DND-41 (cell line): ENCODE measurements around the gene CRYZ.
"Not testable (repeated sequence)": the region's sequence is repeated elsewhere in the genome, so short reads cannot be mapped to it uniquely, and the experiment has no call there.

ENCODE experiments used
- ATAC-seq: fragments of 200-7000 bp; cut with Tn5 transposase; 3 replicates; pipeline ENCODE4 v1.9.1; 2021; ENCODE audit warnings: low read depth; ENCODE audit not compliant: insufficient read depth
- DNase-seq: peaks from one replicate; pipeline ENCODE4 v3.0.0-alpha.2; 2020
- H2AFZ ChIP-seq: 2 replicates; pipeline ENCODE4 v1.6.0; 2012; ENCODE audit warnings: low read depth, low read length
- H3K27ac ChIP-seq: 2 replicates; pipeline ENCODE4 v1.5.1; 2012; ENCODE audit warnings: low read length, inconsistent platforms
- H3K27me3 ChIP-seq: fragments of 200-600 bp; sonication (generic); 2 replicates; pipeline ENCODE4 v1.6.0; 2012; ENCODE audit warnings: low read length, mild to moderate bottlenecking, inconsistent platforms; ENCODE audit not compliant: insufficient read depth, poor library complexity
- H3K36me3 ChIP-seq: 2 replicates; pipeline ENCODE4 v1.5.1; 2012; ENCODE audit warnings: low read length, inconsistent platforms; ENCODE audit not compliant: insufficient read depth
- H3K4me1 ChIP-seq: 2 replicates; pipeline ENCODE4 v1.5.1; 2012; ENCODE audit warnings: mild to moderate bottlenecking, low read length; ENCODE audit not compliant: insufficient read depth
- H3K4me2 ChIP-seq: 2 replicates; pipeline ENCODE4 v1.6.0; 2012; ENCODE audit warnings: mild to moderate bottlenecking, moderate library complexity, low read length, inconsistent platforms; ENCODE audit not compliant: insufficient read depth
- H3K4me3 ChIP-seq, 2 experiments: fragments of 200-600 bp in 1 of 2; shearing (Covaris generic) in 1 of 2; 2 replicates each; pipeline ENCODE4 v1.5.1; 2012 to 2016; ENCODE audit warnings: inconsistent platforms in 2 of 2, low read length in 2 of 2, mild to moderate bottlenecking in 2 of 2, low read depth in 1 of 2, moderate library complexity in 1 of 2
- H3K79me2 ChIP-seq: 2 replicates; pipeline ENCODE4 v1.6.0; 2012; ENCODE audit warnings: low read length, inconsistent platforms; ENCODE audit not compliant: insufficient read depth
- H3K9ac ChIP-seq: 2 replicates; pipeline ENCODE4 v1.6.0; 2012; ENCODE audit warnings: low read depth, mild to moderate bottlenecking, inconsistent platforms, low read length, moderate library complexity
- H3K9me3 ChIP-seq: 2 replicates; pipeline ENCODE4 v1.5.1; 2012; ENCODE audit warnings: low read length, moderate library complexity, mild to moderate bottlenecking, inconsistent platforms; ENCODE audit not compliant: insufficient read depth, severe bottlenecking
- H4K20me1 ChIP-seq: 2 replicates; pipeline ENCODE4 v1.6.0; 2012; ENCODE audit warnings: low read length; ENCODE audit not compliant: insufficient read depth
- CTCF ChIP-seq: IDR thresholded peaks from 2 replicates; pipeline ENCODE4 v1.5.1; 2012; ENCODE audit warnings: borderline replicate concordance, low read length, moderate library complexity, mild to moderate bottlenecking; ENCODE audit not compliant: poor library complexity, severe bottlenecking; ENCODE audit errors: extremely low read depth
- EZH2 ChIP-seq: IDR thresholded peaks from 3 replicates; pipeline ENCODE4 v1.6.1; 2012; ENCODE audit warnings: borderline replicate concordance, low read depth, mild to moderate bottlenecking, moderate library complexity, low read length, inconsistent platforms; ENCODE audit not compliant: severe bottlenecking

Gene CRYZ

GRCh38 chr1:74673351-74674111, 59.3 kb downstream of the CRYZ start, which contains the start of gene ERICH3:
Gene ERICH3, minus strand, starts transcription at chr1:74673792. Its CDS starts 273 bp downstream, at chr1:74673519.
- H3K4me2 ChIP-seq = no peak within 1 kb of the TSS
- H3K27ac ChIP-seq = no peak within 1 kb of the TSS
- no peak within 1 kb of the TSS for H3K4me3 ChIP-seq
- H3K36me3 ChIP-seq = no peaks in the 10 kb centered on the region
- no peak within 1 kb of the TSS for H2AFZ ChIP-seq
- H3K4me1 ChIP-seq = no peaks in the 10 kb centered on the region
- TF ChIP-seq EZH2 (no peak), CTCF (no peak)
- no peaks in the 10 kb centered on the region for H3K79me2 ChIP-seq
- no peaks in the 10 kb centered on the region for H3K9me3 ChIP-seq
- ATAC-seq (no peak), DNase-seq (no peak)
- no peaks in the 10 kb centered on the region for H3K27me3 ChIP-seq
- H4K20me1 ChIP-seq = no peaks in the 10 kb centered on the region
- no peak within 1 kb of the TSS for H3K9ac ChIP-seq

- not testable (repeated sequence) for H2AFZ ChIP-seq
Observed at GRCh38 chr1:74670866-74671265, 62.0 kb downstream of the CRYZ start.

More at GRCh38 chr1:74670866-74671265, 62.0 kb downstream of the CRYZ start:
- not testable (repeated sequence) for H3K9ac ChIP-seq, H3K79me2 ChIP-seq, H3K27ac ChIP-seq, H3K9me3 ChIP-seq, H3K27me3 ChIP-seq, ATAC-seq, H3K4me3 ChIP-seq, H3K4me2 ChIP-seq, H3K36me3 ChIP-seq, DNase-seq, H4K20me1 ChIP-seq, H3K4me1 ChIP-seq
